Stimulated activated CD4-positive, alpha-beta T cell treated with anti-CD3 and anti-CD28 coated beads, Interleukin-4, amount 100 ng/mL, for 48 hours (primary cell): ENCODE results near the gene CNKSR2.
"Not testable (repeated sequence)": the region's sequence is repeated elsewhere in the genome, so short reads cannot be mapped to it uniquely, and the experiment has no call there.

Experiments
- DNase-seq, 2 donors: peaks; one replicate each; pipeline ENCODE4 v3.0.0-alpha.2; 2020; ENCODE audit warnings: low read depth in 2 of 2

Gene CNKSR2

GRCh38 chrX:21440911-21441310 is 66.7 kb downstream of the CNKSR2 start:
- DNase-seq, result no peak

GRCh38 chrX:21457718-21458117 is 83.5 kb downstream of the CNKSR2 start:
- no peak for DNase-seq

DNA sequence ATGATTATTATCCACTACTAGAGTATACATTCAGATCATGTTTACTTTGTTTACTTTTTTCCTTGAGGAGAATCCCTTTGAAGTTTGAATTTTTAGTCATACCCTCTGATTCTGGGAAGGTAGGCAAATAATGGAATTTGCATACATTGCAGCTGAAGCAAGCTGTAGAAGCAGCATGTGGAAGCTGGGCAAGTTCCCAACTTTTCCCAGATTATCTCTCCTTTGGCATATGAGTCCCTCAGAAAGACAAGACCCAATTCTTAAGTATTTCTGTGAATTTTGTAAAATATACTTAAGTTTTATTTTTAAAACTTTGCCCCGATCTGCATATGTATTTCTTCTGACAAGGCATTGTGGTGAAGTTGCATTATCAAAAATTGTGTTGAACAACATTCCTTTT is 94.9 kb downstream of the CNKSR2 start:
- no peak for DNase-seq

DNA sequence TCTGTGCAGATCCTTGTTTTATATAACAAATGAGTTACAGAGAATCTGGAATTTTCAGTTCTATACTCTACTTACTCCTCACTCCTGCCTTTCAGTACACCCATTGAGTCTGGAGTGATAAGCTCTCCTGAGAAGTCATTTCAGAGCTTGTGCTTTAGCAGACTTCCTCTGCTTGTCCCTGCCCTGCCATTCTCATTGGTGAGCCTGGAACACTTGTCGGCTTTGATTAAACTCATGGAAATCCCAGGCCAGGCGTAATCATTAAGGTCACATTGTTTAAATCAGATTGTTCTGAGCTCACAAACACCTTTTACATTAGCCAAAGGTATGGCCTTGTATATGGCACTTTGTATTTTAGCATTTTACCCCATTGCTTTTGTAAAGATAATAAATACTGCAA is 102.7 kb downstream of the CNKSR2 start:
- DNase-seq, result no peak

DNA sequence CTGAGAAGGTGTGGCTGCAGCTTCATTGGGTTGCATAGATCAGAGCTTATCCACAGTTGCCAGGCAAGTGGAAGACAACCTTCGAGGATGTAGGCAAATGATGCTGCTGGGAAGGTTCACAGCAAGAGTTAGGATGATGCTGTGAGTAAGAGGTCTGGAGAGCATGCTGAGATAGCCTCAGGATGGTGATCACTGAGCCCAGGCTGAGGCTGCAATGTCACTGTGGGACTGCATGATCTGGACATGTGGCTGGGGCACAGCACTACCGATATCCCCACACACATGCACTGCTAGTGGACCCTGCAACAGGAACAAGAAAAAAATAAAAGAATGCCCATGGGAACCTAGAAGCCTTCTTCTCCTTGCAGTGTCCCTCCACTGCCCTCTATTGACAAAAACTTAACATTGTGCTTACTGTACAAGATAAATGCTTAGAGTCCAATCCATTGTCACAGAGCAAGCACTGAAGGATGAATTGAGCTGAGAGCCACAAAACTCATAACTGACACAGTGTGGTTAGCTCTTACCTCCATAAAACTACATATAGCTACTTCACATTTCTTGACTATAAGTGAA is 105.6 kb downstream of the CNKSR2 start:
- no peak for DNase-seq

- DNase-seq, result no peak
Measured at GRCh38 chrX:21481761-21482160, 107.5 kb downstream of the CNKSR2 start.

GRCh38 chrX:21484051-21484450 is 109.8 kb downstream of the CNKSR2 start:
- not testable (repeated sequence) for DNase-seq

DNA sequence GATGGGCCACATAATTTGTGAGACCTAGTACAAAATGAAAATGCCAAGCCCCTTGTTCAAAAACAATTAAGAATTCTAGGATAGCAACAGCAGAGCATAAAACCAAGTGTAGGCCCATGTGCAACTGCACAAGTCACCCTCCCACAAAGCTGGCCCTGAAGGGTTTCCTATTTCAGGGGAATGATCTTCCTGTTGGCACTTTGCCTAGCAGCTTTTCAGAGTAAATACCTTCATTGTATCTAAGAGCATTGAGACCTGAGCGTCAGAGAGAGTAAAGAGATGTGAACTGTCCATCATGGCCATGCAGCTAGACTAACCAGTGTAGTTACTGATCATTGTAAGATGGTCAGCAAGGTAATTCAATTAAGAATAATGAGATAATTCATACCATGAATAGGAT is 113.6 kb downstream of the CNKSR2 start:
- no peak for DNase-seq

DNA sequence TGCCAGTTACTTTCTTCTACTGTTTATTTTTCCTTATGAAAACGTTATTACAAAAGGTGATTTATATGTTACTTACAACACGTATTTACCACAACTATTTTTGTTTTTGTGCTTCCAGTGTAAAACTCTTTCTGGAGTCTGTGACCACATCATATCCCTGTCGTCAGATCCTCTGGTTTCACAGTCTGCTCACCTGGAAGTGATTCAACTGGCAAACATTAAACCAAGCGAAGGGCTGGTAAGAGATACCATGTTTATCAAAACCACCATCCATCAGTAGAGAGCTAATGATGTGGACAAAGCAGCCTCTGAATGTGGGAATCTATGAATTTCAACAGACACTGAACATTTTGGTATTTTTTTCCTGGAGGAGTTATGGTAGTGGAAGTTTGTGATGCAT is 116.1 kb downstream of the CNKSR2 start:
- DNase-seq, result no peak

GRCh38 chrX:21493226-21493830 is 119.1 kb downstream of the CNKSR2 start:
- no peak for DNase-seq

- DNase-seq, result no peak
Measured at GRCh38 chrX:21503593-21503992, 129.4 kb downstream of the CNKSR2 start.

GRCh38 chrX:21509912-21510311 is 135.7 kb downstream of the CNKSR2 start:
- DNase-seq, result no peak

DNA sequence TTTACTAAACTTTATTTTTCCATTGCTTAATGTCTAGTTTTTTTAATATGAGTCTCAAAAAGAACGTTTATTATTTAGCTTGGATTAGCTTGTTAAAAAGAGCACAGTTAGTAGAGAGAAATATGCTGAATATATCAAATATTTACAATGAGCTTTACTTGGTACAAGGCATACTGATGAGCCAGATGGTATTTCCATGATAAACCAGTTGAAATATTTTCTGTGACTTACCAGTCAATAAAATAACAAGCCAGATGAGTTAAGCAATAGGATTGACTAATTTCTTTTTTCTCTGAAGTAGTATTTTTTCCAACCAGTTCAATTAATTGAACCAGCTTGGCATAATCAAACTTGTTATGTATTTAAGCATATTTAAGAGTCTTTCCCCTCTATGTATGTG is 149.8 kb downstream of the CNKSR2 start:
- no peak for DNase-seq

DNA sequence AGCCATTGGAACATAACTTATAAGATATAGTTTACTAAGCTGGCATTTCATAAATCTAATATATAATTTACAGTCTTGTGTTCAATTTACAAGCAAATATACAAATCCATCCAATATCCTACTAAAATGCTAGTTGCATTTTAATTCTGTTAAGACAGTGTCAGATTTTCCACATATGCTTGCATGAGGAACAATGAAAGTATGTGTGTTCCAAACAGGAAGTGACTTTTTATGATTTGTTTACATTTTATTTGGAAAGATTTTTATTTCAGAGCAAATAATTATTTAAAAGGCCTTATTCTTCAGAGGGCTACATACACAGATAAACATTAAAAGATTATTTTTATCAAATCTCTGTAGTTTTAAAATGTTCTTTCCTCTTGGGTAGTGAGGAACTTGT is 153.9 kb downstream of the CNKSR2 start:
- DNase-seq, result no peak

GRCh38 chrX:21529771-21530170 is 155.6 kb downstream of the CNKSR2 start:
- DNase-seq, result no peak

GRCh38 chrX:21544642-21545041 is 170.4 kb downstream of the CNKSR2 start:
- DNase-seq, result not testable (repeated sequence)

GRCh38 chrX:21559417-21559816 is 185.2 kb downstream of the CNKSR2 start:
- no peak for DNase-seq

- no peak for DNase-seq
Measured at GRCh38 chrX:21565025-21565424, 190.8 kb downstream of the CNKSR2 start.

- DNase-seq, result no peak
Measured at GRCh38 chrX:21574793-21575192, 200.6 kb downstream of the CNKSR2 start.

DNA sequence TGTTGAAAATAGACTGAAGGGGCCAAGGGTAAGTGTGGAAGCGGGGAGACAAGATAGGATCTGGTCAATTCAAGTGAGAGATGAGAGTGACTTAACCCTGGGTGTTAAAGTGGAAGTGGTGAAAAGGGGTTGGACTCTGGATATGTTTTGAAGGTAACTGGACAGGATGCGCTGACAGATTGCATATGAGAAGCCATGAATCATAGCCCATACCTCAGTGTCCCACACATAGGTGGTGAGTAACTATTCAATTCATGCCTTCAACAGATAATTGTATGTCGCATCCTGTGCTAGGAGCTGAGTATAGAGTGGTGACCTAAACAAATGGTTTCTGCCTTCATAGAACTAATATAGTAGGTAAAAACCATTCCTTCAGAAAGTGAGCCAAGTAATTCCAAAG is 207.3 kb downstream of the CNKSR2 start:
- DNase-seq, result no peak

- DNase-seq, result no peak
Measured at GRCh38 chrX:21586001-21586400, 211.8 kb downstream of the CNKSR2 start.

DNA sequence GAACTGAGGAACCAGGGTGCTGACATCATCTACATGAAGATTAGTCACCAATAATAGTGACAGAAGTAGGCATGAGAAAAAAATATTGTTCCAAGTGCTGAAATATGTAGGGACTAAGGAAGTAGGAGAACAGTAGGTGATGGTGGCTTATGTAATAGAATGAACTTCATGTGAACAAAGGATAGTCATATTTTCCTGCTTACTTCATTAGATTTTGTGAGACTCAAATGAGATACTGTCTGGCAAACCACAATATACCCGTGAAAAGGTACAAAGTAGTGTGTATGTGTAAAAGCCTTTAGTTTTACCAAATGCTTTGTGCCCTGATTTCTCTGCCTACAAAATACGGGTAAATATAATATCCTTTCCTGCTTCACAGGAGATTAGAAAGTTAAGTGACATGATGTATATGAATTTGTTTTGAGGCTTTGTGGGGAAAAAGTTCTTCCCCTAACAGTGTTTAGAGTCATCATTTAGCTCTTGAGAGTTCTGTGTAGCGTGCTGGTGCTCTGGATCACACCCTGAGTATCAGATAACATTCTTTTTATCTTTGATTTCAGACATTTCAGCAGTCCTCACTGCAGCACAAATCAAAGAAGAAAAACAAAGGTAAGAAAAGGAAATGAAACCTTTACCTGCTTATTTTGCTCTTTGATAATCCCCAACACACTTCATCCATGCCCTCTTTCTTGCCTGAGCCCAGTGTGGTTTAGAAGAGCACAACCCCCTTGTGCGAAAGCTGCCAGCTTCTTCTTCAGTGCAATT is 216.0 kb downstream of the CNKSR2 start:
- DNase-seq, result no peak

- no peak for DNase-seq
Measured at GRCh38 chrX:21606002-21606401, 231.8 kb downstream of the CNKSR2 start.
